ENCODE data around the gene CXCR6. TPM values are rescaled to one million over a fixed set of nuclear protein-coding genes. Genes with fewer than 3 reads are reported as not detected.
A peak's percentile ranks its signal among the peaks of the same experiment; 100 is the strongest.

Gene CXCR6
- total and polyA plus RNA-seq, 2 of the 8 experiments (the other 6 are each of a cell fraction or from before 2014, with no cell fraction given), result not detected

- TF ChIP-seq JUND (IDR thresholded peaks at IDR 0.05; ENCODE audit: low read length), result 0 out of 2 replicates have a peak, but pooled peaks have one; percentile 25
- no peak for TF ChIP-seq CTBP2 (IDR thresholded peaks at IDR 0.05; ENCODE audit: borderline replicate concordance, insufficient read depth, insufficient read length, low read length)
- no peak for TF ChIP-seq CBX5 (IDR thresholded peaks at IDR 0.05; ENCODE audit: low read depth, low read length)
- no peak for TF ChIP-seq ATF3 (IDR thresholded peaks at IDR 0.05; ENCODE audit: insufficient read depth, low read depth, low read length)
- no peak for TF ChIP-seq CHD1 (IDR thresholded peaks at IDR 0.05; ENCODE audit: low read depth, low read length)
- no peak for TF ChIP-seq BRCA1 (IDR thresholded peaks at IDR 0.05; ENCODE audit: low read depth, low read length)
- 0 out of 2 replicates have a peak, but pooled peaks have one; percentile 16 for TF ChIP-seq TCF12 (IDR thresholded peaks at IDR 0.05; ENCODE audit: low read depth, low read length)
- TF ChIP-seq TEAD4 (IDR thresholded peaks at IDR 0.05; ENCODE audit: low read depth, low read length), result no peak
- peak; percentile 82 for TF ChIP-seq E2F6 (IDR thresholded peaks at IDR 0.05)
- TF ChIP-seq TAF7 (optimal IDR thresholded peaks at IDR 0.05; ENCODE audit: borderline replicate concordance, low read depth, low read length), result peak; percentile 35
- no peak for TF ChIP-seq CEBPB (IDR thresholded peaks at IDR 0.05; ENCODE audit: low read depth, low read length)
- no peak for TF ChIP-seq GTF2F1 (IDR thresholded peaks at IDR 0.05; ENCODE audit: borderline replicate concordance, low read depth, low read length)
- TF ChIP-seq YY1 (IDR thresholded peaks at IDR 0.05; ENCODE audit: low read depth, low read length), result peak; percentile 93
- no peak for TF ChIP-seq KDM1A (IDR thresholded peaks at IDR 0.05; ENCODE audit: borderline replicate concordance, low read length)
- peak; percentile 88 for TF ChIP-seq CREB1 (IDR thresholded peaks at IDR 0.05)
- no peak for TF ChIP-seq ATF2 (IDR thresholded peaks at IDR 0.05; ENCODE audit: low read length)
- TF ChIP-seq HDAC6 (IDR thresholded peaks at IDR 0.05; ENCODE audit: low read depth, low read length), result no peak
- peak; percentile 74; the same call in 1 of the 2 replicates for TF ChIP-seq EGR1 (IDR thresholded peaks at IDR 0.05; ENCODE audit: borderline replicate concordance, low read depth, low read length)
- no peak for TF ChIP-seq CHD2 (IDR thresholded peaks at IDR 0.05; ENCODE audit: low read length)
- no peak for TF ChIP-seq EZH2 (IDR thresholded peaks at IDR 0.05; ENCODE audit: low read depth, low read length, severe bottlenecking)
- peak; percentile 72 for TF ChIP-seq TAF1 (IDR thresholded peaks at IDR 0.05; ENCODE audit: low read depth, low read length)
- TF ChIP-seq BACH1 (IDR thresholded peaks at IDR 0.05; ENCODE audit: low read length), result no peak
Observed at GRCh38 chr3:45995236-45996192, 52.2 kb downstream of the CXCR6 start, which contains the start of gene FYCO1 (continued).
